COLO668 (cell line): Measurements from ENCODE around the gene CLEC2L.

ENCODE experiments used
- DNase-seq: peaks from one replicate; lab custom pipeline; 2025; ENCODE audit not compliant: unreplicated experiment; lab: John Stamatoyannopoulos, UW

Gene CLEC2L

GRCh38 chr7:139523199-139523941 is at the start of gene CLEC2L:
CLEC2L (plus strand) TSS chr7:139523685; CDS start chr7:139523928, 243 bp downstream.
- DNase-seq, result peak; percentile 23

DNA sequence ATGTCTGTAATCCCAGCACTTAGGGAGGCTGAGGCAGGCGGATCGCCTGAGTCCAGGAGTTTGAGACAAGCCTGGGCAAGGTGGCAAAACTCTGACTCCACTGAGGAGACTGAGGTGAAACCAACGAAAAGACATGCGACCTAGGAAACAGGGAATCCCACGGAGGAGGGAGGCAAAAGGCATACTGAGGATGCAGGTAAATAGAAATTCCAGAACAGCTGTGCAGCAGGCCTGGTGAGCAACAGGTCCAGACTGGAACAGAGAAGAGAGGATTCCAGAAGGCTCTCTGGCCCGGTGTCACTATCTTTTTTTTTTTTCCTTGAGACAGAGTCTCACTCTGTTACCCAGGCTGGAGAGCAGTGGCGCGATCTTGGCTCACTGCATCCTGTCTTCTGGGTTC is 47.3 kb upstream of the CLEC2L start:
- no peak for DNase-seq

DNA sequence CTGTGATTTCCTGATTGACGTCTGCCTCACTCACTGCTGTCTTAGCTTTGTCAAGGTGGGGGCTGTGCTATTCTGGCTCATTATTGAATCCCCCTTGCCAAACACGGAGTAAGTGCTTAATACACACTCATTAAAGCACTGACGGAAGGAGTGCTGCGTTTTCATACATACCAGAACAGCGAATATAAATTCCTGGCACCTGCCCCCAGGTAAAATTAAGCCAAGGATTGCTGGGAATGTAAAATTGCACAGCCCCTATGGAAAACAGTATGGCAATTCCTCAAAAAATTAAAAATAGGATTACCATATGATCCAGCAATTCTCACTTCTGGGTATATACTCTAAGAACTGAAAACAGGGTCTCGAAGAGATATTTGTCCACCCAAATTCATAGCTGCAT is 46.6 kb upstream of the CLEC2L start:
- no peak for DNase-seq

DNA sequence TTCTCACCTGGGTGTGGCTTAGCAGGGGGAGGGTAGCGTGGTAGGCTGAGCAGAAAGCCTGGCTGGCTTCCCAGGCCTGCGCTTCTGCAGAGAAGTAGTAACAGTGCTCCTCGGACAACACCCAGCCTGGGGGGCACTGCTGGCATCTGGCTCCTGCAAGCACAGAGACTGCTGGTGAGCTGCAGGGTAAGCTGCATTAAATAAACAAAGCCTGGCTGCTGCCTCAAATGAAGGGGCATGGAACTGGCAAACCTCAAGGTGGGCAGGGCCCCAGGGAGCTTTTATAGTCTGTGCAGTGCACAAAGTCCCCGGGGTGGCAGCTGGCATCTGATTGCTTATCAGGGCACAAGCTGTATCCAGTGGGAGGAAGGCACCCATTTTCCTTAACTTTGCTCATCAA is 43.9 kb upstream of the CLEC2L start:
- DNase-seq, result no peak

DNA sequence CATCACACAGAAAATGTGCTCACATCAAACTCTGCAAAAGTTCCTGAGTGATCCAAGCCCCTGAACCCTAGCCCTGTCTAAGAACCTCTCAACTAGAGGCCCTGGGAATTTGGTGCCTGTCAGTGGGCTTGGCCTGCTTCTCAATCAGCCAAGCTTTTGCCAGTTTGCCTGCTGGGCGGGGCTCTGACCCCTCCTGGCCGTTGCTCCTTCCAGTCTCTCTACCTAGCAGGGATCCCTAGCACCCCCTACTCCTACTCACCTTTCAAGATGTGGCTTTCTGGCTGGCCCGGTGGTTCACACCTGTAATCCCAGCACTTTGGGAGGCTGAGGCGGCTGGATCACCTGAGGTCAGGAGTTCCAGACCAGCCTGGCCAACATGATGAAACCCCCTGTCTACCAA is 42.1 kb upstream of the CLEC2L start:
- no peak for DNase-seq

DNA sequence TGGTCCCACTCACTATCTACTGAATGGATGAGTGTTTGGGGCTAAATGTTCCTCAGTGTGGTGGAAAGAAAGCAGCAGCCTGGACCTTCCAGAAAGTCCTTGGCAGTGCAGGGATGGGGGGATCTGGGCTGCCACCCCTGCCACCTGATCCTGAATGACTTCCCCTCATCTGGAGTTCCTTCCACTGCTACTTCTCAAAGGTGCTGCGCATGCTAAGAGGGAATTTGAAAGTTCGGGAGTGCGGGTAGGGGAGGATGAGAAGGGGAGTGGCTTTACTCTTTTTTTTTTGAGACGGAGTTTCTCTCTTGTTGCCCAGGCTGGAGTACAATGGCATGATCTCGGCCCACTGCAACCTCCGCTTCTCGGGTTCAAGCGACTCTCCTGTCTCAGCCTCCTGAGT is 41.4 kb upstream of the CLEC2L start:
- DNase-seq, result no peak

GRCh38 chr7:139482662-139483466 is 40.6 kb upstream of the CLEC2L start:
- DNase-seq, result peak; percentile 38

- DNase-seq, result no peak
Measured at GRCh38 chr7:139487366-139488080, 36.0 kb upstream of the CLEC2L start.

DNA sequence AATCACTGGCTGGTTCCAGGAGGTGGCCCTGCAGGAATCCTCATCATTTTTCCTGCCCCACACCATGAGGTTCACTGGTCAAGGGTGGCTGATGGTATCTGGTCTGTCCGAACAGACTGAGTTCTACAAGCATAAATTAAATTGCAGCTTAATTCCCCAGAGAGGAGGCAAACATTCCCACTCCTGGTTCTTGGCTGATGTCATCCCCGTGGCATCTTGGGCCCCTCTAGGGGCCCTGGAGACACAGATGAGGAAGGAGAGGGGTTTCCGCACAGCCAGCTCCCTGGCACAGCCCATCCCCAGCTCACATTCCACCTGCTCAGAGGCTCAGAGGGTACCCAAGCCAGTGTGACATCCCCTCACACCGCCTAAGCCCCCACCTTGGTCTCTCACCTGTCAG is 34.7 kb upstream of the CLEC2L start:
- DNase-seq, result no peak

DNA sequence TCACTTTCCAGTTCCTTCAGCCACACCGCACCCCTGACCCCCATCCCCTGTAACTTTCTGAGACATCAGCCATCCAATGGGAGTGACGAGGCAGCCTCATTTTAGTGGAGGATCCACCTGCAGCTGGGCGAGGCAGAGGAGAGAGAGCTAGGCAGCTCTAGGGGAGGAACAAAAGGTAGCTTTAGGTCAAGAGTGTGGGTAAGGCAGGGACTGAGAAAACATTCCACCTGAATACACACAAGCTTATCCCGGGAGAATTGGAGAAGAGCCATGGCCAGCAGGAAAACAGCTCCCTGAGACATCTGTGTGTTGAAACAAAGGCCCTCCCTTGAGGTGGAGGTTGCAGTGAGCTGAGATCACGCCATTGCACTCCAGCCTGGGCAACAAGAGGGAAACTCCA is 33.4 kb upstream of the CLEC2L start:
- DNase-seq, result no peak

- no peak for DNase-seq
Measured at GRCh38 chr7:139492293-139492692, 31.2 kb upstream of the CLEC2L start.

DNA sequence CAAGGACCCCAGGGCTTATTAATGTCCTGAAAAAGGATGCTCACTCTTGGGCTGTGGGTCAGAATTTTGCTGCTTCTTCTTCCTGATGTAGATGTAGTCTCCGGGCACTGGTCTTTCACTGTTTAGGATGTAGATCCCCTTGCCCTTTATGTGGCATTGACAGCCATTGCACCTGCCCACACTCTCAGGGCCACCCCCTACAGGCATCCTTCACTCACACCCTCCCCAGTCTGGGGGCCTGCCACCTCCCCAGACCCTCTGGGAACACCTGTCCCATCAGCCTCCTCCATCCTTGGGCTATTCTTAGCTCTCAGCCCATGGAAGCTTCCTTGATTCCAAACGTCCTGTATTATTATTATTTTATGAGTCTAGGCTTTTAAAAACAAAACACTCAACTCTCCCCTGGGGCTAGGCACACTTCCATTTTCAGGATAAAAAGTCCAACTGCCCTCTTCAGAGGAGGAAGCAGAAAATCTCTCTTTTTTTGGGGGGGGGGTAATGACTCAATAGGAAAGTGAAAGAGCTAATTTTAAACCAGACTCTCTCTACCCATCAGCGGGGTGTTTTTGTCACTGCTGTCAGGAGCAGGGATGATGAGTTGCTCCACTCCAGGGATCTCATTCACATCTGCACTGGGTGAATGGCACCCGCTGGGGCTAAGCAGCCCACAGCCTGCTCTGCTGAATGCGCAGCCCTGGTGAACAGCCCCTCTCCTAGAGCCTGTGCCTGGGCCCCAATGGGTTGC is 28.5 kb upstream of the CLEC2L start:
- no peak for DNase-seq

DNA sequence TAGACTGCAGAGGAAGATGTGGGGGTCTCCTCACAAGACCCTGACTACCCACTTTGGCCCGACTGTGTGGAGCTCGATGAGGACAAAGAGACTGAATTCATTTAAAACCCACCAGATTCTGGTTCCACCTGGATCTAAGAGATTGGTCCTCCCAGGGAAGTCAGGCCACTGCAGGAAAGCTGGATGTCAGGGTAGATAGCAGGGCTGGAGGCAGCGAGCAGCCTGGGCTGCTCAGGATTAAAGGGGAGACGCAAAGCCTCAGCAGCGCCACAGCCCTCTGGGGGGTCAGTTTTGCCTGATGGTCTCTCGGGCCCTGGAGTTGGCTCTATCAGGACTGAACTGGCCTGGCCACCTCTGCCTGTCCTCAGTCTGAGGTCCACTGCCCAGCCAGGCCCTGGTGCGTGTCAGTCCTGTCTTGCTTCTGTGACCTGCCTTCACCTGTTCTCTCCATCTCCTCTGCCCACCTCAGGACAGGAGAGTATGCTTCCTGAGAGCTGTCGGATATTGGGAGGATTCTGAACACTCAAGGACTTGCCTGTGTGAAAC is 27.8 kb upstream of the CLEC2L start:
- no peak for DNase-seq

DNA sequence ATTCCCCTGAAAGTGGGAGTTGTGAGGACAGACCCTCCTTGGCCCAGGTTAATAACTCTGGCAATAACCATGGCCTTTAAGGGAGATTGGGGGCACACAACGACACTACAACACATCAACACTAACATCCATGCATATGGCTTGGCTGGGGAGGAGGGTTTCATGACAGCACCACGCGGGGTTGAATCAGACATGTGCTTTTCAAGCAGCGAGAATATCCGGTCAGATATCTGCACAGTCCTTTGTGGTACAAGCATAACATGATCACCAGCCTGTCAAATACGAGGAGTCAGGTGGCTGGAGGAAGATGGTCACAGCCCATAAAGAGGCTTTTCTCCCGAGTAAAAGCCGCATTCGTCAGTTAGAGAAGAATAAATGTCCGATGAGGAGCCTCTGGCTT is 27.0 kb upstream of the CLEC2L start:
- DNase-seq, result no peak

DNA sequence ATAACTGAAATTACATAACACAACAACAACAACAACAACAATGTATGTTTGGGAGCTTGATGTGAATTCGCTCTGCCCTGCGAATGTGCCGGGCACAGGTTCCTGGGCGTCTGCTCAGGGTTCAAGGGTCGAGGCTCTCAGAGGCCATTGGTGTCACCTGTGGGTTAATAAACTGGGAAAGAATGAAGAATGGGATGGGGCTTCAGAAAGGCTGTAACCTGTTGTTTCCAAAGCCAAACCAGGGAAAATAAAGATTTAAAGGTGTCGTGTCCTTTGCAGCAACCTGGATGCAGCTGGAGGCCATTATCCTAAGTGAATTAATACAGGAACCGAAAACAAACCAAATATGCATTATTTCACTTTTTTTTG is 22.7 kb upstream of the CLEC2L start:
- DNase-seq, result no peak

DNA sequence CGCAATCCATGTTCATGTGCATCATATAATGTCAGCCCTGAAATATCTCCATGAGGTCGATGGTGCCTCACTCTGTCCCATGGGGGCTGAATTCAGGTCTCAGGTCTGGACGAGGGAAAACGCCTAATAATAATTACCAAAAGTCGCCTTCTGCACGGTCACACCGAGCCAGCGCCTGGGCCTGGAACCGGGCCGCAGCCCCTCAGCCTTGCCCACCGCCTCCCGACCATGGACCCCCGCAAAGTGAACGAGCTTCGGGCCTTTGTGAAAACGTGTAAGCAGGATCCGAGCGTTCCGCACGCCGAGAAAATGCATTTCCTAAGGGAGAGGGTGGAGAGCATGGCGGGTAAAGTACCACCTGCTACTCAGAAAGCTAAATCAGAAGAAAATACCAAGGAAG is 21.3 kb upstream of the CLEC2L start:
- no peak for DNase-seq

DNA sequence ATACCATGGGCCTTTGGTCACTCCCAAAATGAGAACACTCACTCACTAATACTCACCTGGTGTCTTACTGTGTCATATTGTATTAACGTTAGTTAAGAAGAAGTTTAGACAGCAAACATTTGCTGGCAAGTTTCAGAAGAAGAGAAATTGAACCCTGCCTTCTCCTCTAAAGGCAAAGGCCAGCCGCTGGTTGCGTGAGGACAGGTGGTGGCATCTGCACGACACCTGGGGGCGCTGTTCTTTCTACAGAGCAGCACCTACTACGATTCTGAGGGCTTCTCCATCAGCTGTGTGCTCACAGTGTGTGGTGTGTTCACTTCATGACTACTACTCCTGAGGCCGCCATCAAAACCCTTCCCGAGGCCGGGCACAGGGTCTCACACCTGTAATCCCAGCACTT is 17.9 kb upstream of the CLEC2L start:
- DNase-seq, result peak; percentile 35

- DNase-seq, result no peak
Measured at GRCh38 chr7:139509535-139509934, 13.9 kb upstream of the CLEC2L start.

- DNase-seq, result no peak
Measured at GRCh38 chr7:139511315-139511714, 12.2 kb upstream of the CLEC2L start.

- DNase-seq, result no peak
Measured at GRCh38 chr7:139515266-139515665, 8.2 kb upstream of the CLEC2L start.

DNA sequence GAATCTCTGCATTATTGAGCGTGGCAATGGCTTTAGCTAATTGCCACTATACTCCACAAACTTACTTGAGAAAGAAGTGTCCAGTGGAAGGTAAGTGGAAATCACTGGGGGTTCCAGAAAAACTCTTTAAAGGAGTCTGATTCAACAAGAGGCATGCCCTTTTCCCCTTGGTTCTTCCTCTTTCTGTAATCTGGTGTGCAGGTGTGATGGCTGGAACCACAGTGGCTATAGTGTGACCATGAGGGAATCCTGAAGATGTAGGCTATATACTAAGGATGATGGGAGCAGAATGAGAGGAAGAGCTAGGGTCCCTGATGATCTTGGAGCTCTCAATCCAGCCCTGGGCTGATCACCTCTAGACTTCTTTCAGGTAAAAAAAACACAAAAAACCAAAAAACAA is 2.0 kb upstream of the CLEC2L start:
- DNase-seq, result no peak
